GM21360 (cell line): ENCODE results near the gene ILF3.

Experiments used
- ATAC-seq: cut with Tn5 transposase; IDR thresholded peaks from one replicate; pipeline ENCODE4 v1.9.1; 2021; ENCODE audit warnings: mild to moderate bottlenecking, moderate library complexity; ENCODE audit not compliant: unreplicated experiment

ILF3 gene

GRCh38 chr19:10653732-10654609, at the start of gene ILF3:
TSS of gene ILF3 (plus strand) at chr19:10654346. CDS start at chr19:10670606, 16,260 bp downstream.
- peak; percentile 65 for ATAC-seq

DNA sequence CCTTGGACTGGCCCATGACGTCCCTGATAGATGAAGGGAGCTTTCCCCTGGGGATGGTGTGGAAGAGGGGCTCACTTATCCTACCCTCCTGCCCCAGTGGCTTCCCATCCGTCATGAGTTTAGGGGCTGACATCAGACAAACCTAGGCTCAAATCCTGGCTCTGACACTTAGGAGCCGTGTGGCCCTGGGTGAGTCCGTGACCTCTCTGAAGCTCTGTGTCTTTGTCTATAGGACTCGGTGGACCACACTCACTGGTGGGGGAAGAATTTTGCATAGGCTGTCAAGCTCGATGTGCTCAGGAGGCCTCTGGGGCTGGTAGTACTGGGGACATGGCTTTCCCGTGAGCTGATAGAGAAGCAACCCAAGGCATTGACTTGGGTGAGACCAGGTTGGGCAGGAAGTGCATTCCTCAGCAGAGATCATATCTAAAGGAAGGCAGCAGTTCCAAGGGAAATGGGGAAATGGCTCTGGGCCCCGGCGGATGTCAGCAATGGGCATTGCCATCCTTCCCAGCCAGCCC, 49.6 kb upstream of the ILF3 start:
- ATAC-seq = no peak

GRCh38 chr19:10611907-10612306, 42.2 kb upstream of the ILF3 start:
- no peak for ATAC-seq

- ATAC-seq = no peak
Observed at GRCh38 chr19:10612499-10613119, 41.5 kb upstream of the ILF3 start.

DNA sequence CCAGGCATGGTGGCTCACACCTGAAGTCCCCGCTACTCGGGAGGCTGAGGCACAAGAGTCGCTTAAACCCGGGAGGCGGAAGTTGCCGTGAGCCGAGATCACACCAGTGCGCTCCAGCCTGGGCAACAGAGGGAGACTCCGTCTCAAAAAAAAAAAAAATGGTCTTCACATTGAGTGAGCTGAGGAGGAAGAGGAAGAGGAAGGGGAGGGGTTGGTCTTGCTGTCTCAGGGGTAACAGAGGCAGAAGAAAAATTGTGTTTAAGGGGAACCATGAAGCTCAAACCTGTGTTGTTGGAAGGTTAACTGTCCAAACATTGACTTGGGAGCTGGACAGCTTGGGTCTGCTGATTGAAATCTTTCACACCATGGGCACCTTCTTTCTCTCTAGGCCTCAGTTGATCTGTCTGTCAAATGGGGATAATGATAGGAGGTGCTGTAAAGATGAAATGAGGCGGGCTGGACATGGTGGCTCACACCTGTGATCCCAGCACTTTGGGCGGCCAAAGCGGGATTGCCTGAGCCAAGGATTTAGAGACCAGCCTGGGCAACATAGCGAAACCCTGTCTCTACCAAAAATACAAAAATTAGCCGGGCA, 38.6 kb upstream of the ILF3 start:
- no peak for ATAC-seq

- no peak for ATAC-seq
Observed at GRCh38 chr19:10617409-10618121, 36.6 kb upstream of the ILF3 start.

DNA sequence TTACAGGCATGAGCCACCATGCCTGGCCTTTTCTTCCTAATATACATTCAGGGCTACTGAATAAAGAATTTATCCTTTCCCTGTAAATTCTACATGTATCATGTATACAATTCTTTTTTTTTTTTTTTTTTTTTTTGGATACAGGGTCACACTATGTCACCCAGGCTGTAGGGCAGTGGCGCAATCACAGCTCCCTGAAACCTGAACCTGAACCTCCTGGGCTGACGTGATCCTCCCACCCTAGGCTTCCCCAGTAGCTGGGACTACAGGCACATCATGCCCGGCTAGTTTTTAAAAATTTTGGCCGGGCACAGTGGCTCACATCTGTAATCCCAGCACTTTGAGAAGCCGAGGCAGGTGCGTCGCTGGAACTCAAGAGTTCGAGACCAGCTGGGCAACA, 35.3 kb upstream of the ILF3 start:
- ATAC-seq = no peak

DNA sequence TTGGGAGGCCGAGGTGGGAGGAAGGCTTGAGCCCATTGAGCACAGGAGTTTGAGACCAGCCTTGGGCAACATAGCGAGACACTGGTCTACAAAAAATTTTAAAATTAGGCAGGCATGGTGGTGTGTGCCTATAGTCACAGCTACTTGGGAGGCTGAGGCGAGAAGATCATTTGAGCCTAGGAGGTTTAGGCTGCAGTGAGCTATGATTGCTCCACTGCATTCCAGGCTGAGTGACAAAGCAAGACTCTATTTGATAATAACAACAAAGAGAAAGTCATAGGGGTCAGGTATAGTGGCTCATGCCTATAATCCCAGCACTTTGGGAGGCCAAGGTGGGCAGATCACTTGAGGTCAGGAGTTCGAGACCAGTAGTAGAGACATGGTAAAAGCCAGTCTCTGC, 33.4 kb upstream of the ILF3 start:
- ATAC-seq = no peak

- ATAC-seq = no peak
Observed at GRCh38 chr19:10621966-10622365, 32.2 kb upstream of the ILF3 start.

DNA sequence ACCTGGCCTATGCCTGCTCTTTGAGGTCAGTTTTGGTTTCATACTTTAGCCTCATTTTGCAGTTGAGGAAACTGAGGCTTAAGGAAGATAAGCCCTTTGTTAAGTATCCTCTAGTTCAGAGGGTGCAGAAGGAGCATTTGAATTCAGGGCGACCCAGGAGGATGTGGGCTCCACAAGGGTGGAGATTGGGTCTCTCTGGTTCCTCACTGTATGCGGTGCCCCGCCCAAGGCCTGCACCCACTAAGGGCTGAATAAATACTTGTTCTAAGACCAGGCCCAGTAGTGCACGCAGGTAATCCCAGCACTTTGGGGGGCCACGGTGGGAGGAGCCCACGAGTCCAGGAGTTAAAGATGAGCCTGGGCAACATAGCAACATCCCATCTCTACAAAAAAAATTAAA, 29.6 kb upstream of the ILF3 start:
- ATAC-seq = no peak

GRCh38 chr19:10625003-10625761, 29.0 kb upstream of the ILF3 start, which contains the start of gene SLC44A2:
TSS of gene SLC44A2 (plus strand) at chr19:10625553. CDS start at chr19:10625634, 81 bp downstream.
- no peak for ATAC-seq

GRCh38 chr19:10625762-10626138, 28.4 kb upstream of the ILF3 start:
- ATAC-seq = no peak

- ATAC-seq = no peak
Observed at GRCh38 chr19:10631874-10632273, 22.3 kb upstream of the ILF3 start.

- no peak for ATAC-seq
Observed at GRCh38 chr19:10634430-10634829, 19.7 kb upstream of the ILF3 start.

- no peak for ATAC-seq
Observed at GRCh38 chr19:10634963-10635362, 19.2 kb upstream of the ILF3 start.

DNA sequence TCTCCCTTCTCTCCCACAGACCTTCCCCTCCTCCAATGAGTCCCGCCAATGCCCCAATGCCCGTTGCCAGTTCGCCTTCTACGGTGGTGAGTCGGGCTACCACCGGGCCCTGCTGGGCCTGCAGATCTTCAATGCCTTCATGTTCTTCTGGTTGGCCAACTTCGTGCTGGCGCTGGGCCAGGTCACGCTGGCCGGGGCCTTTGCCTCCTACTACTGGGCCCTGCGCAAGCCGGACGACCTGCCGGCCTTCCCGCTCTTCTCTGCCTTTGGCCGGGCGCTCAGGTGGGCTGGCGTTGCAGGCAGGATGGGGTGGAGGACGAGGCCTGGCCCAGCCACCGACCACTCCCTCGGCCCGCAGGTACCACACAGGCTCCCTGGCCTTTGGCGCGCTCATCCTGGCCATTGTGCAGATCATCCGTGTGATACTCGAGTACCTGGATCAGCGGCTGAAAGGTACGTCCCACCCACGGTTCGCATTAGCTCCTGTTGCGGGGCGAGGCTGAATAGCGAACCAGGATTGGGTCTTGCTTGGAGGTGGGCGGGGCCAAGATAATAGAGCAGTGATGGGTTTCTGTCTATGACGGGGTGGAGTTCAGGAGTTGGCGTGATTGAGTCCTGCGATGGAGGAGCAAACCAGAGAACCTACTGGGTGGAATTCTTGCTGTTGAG, 17.7 kb upstream of the ILF3 start:
- ATAC-seq = no peak

- ATAC-seq = no peak
Observed at GRCh38 chr19:10637894-10638293, 16.3 kb upstream of the ILF3 start.

DNA sequence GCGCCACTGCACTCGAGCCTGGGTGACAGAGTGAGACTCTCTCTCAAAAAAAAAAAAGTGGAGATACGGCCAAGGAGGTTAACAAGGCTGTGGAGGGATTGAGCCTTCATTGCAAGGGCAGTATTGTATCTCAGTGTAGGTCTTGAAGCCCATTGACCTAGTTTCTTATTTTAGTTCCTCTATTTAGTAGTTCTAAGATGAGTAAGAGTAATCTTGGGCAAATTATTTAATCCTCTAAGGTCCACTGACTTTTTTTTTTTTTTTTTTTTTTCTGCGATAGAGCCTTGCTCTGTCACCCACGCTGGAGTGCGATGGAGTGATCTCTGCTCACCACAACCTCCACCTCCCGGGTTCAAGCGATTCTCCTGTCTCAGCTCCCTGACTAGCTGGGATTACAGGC, 14.3 kb upstream of the ILF3 start:
- ATAC-seq = no peak

DNA sequence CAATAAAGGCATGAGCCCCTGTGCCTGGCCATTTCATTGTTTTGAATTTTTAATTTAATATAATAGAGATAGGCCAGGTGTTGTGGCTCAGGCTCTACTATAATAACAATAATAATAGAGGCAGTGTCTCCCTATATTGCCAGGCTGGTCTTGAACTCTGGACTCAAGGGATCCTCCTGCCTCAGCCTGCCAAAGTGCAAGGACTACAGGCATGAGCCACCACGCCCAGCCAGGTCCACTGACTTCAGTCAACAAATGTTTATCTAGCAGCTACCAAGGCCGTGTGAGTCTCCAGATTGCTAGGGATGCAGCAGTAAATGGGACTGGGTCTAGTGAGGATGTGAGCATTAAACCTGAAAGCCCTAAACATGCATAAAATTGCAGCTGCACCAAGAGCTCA, 13.8 kb upstream of the ILF3 start:
- no peak for ATAC-seq

GRCh38 chr19:10641248-10641647, 12.9 kb upstream of the ILF3 start:
- ATAC-seq = no peak
